Mammary epithelial cell (primary cell): Measurements from ENCODE around the gene SRGAP1.

Experiments
- EZH2 ChIP-seq: IDR thresholded peaks from 2 replicates; pipeline ENCODE4 v1.6.1; 2012; ENCODE audit warnings: low read length, inconsistent platforms, borderline replicate concordance
- TF ChIP-seq, protein P1 (sequence below), 2 donors: IDR thresholded peaks in 1 of 2; conservative IDR thresholded peaks in 1 of 2; 2 replicates each; pipeline ENCODE4 v1.5.1; 2011 to 2012; ENCODE audit warnings: inconsistent platforms in 2 of 2, low read length in 2 of 2, mild to moderate bottlenecking in 2 of 2, control low read depth in 1 of 2, low read depth in 1 of 2; ENCODE audit not compliant: insufficient read depth in 1 of 2; ENCODE audit errors: extremely low read depth in 1 of 2

GRCh38 chr12:63961543-63961942, 117.0 kb downstream of the SRGAP1 start:
- TF ChIP-seq, protein P1, sequence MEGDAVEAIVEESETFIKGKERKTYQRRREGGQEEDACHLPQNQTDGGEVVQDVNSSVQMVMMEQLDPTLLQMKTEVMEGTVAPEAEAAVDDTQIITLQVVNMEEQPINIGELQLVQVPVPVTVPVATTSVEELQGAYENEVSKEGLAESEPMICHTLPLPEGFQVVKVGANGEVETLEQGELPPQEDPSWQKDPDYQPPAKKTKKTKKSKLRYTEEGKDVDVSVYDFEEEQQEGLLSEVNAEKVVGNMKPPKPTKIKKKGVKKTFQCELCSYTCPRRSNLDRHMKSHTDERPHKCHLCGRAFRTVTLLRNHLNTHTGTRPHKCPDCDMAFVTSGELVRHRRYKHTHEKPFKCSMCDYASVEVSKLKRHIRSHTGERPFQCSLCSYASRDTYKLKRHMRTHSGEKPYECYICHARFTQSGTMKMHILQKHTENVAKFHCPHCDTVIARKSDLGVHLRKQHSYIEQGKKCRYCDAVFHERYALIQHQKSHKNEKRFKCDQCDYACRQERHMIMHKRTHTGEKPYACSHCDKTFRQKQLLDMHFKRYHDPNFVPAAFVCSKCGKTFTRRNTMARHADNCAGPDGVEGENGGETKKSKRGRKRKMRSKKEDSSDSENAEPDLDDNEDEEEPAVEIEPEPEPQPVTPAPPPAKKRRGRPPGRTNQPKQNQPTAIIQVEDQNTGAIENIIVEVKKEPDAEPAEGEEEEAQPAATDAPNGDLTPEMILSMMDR (conservative IDR thresholded peaks at IDR 0.05 in 1 of 2, IDR thresholded peaks at IDR 0.05 in 1 of 2; ENCODE audit: extremely low read depth in 1 of 2, insufficient read depth in 1 of 2, low read depth in 1 of 2, low read length in 2 of 2), result no peak
- no peak for TF ChIP-seq EZH2
